Liver (tissue), 3 donors: ENCODE data around the gene TCF7L1.
"Not testable (repeated sequence)": the region's sequence is repeated elsewhere in the genome, so short reads cannot be mapped to it uniquely, and the experiment has no call there.

Experiments
- RAD21 ChIP-seq, 2 donors: IDR thresholded peaks; 2 replicates each; pipeline ENCODE4 v1.6.1; 2016; ENCODE audit warnings: antibody characterized with exemption in 2 of 2, mild to moderate bottlenecking in 2 of 2
- SP1 ChIP-seq: IDR thresholded peaks from 2 replicates; pipeline ENCODE4 v1.6.1; 2018; ENCODE audit warnings: antibody characterized with exemption, mild to moderate bottlenecking
- YY1 ChIP-seq: IDR thresholded peaks from 2 replicates; pipeline ENCODE4 v1.6.1; 2016; ENCODE audit warnings: antibody characterized with exemption, mild to moderate bottlenecking
- TF ChIP-seq, protein P1 (sequence below): fragments of 150-350 bp; IDR thresholded peaks from 2 replicates; pipeline ENCODE4 v1.5.1; 2017; ENCODE audit warnings: improper control_type of control experiment, low read depth, low read length; ENCODE audit not compliant: missing input control
- TF ChIP-seq, protein P2 (sequence below): IDR thresholded peaks from 2 replicates; pipeline ENCODE4 v1.6.1; 2016; ENCODE audit warnings: antibody characterized with exemption, mild to moderate bottlenecking
- TF ChIP-seq, protein P3 (sequence below): IDR thresholded peaks from 2 replicates; pipeline ENCODE4 v1.6.1; 2016; ENCODE audit warnings: antibody characterized with exemption
- TF ChIP-seq, protein P4 (sequence below): IDR thresholded peaks from 2 replicates; pipeline ENCODE4 v1.6.1; 2016; ENCODE audit warnings: antibody characterized with exemption
- donor health status: healthy.
- donor health status: healthy.

DNA sequence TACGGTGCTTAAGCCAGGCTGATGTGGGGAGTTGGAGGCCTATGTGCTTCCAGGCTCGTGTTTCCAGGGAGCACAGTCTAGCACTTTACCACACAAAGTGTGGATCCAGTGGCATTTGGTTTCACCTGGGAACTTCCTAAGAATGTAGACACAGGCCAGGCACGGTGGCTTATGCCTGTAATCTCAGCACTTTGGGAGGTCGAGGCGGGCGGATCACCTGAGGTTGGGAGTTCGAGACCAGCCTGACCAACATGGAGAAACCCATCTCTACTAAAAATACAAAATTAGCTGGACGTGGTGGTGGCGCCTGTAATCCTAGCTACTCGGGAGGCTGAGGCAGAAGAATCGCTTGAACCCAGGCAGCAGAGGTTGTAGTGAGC is 190.8 kb downstream of the TCF7L1 start:
- TF ChIP-seq, protein P1, sequence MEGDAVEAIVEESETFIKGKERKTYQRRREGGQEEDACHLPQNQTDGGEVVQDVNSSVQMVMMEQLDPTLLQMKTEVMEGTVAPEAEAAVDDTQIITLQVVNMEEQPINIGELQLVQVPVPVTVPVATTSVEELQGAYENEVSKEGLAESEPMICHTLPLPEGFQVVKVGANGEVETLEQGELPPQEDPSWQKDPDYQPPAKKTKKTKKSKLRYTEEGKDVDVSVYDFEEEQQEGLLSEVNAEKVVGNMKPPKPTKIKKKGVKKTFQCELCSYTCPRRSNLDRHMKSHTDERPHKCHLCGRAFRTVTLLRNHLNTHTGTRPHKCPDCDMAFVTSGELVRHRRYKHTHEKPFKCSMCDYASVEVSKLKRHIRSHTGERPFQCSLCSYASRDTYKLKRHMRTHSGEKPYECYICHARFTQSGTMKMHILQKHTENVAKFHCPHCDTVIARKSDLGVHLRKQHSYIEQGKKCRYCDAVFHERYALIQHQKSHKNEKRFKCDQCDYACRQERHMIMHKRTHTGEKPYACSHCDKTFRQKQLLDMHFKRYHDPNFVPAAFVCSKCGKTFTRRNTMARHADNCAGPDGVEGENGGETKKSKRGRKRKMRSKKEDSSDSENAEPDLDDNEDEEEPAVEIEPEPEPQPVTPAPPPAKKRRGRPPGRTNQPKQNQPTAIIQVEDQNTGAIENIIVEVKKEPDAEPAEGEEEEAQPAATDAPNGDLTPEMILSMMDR, result not testable (repeated sequence)
- not testable (repeated sequence) for TF ChIP-seq SP1; RAD21 (IDR thresholded peaks at IDR 0.05); YY1
- TF ChIP-seq, protein P2, sequence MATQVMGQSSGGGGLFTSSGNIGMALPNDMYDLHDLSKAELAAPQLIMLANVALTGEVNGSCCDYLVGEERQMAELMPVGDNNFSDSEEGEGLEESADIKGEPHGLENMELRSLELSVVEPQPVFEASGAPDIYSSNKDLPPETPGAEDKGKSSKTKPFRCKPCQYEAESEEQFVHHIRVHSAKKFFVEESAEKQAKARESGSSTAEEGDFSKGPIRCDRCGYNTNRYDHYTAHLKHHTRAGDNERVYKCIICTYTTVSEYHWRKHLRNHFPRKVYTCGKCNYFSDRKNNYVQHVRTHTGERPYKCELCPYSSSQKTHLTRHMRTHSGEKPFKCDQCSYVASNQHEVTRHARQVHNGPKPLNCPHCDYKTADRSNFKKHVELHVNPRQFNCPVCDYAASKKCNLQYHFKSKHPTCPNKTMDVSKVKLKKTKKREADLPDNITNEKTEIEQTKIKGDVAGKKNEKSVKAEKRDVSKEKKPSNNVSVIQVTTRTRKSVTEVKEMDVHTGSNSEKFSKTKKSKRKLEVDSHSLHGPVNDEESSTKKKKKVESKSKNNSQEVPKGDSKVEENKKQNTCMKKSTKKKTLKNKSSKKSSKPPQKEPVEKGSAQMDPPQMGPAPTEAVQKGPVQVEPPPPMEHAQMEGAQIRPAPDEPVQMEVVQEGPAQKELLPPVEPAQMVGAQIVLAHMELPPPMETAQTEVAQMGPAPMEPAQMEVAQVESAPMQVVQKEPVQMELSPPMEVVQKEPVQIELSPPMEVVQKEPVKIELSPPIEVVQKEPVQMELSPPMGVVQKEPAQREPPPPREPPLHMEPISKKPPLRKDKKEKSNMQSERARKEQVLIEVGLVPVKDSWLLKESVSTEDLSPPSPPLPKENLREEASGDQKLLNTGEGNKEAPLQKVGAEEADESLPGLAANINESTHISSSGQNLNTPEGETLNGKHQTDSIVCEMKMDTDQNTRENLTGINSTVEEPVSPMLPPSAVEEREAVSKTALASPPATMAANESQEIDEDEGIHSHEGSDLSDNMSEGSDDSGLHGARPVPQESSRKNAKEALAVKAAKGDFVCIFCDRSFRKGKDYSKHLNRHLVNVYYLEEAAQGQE, result not testable (repeated sequence)
- TF ChIP-seq, protein P3, sequence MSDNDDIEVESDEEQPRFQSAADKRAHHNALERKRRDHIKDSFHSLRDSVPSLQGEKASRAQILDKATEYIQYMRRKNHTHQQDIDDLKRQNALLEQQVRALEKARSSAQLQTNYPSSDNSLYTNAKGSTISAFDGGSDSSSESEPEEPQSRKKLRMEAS, result not testable (repeated sequence)
- TF ChIP-seq, protein P4, sequence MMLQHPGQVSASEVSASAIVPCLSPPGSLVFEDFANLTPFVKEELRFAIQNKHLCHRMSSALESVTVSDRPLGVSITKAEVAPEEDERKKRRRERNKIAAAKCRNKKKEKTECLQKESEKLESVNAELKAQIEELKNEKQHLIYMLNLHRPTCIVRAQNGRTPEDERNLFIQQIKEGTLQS, result not testable (repeated sequence)
